ENCODE results near the gene RAPGEF2. TPM values are rescaled to one million over a fixed set of nuclear protein-coding genes. Genes with fewer than 3 reads are reported as not detected.
"Not testable (repeated sequence)": the region's sequence is repeated elsewhere in the genome, so short reads cannot be mapped to it uniquely, and the experiment has no call there.

RAPGEF2 gene
- total RNA-seq, 1 donor from 2014 or later = 38.9 TPM

GRCh38 chr4:159086606-159087005 lies 16.3 kb upstream of the RAPGEF2 start:
- TF ChIP-seq CTCF (conservative IDR thresholded peaks at IDR 0.05; ENCODE audit: low read depth, low read length) = no peak
- DNase-seq (ENCODE audit: low read depth) = no peak

GRCh38 chr4:159090255-159090654 lies 12.6 kb upstream of the RAPGEF2 start:
- H3K4me3 ChIP-seq (ENCODE audit: low read depth, low read length) = no peak overlapping the region
- no peak for DNase-seq (ENCODE audit: low read depth)
- no peak for TF ChIP-seq CTCF (conservative IDR thresholded peaks at IDR 0.05; ENCODE audit: low read depth, low read length)

More at GRCh38 chr4:159086606-159087005, 16.3 kb upstream of the RAPGEF2 start:
- no peak overlapping the region for H3K4me3 ChIP-seq (ENCODE audit: low read depth, low read length)

GRCh38 chr4:159094156-159094555 lies 8.7 kb upstream of the RAPGEF2 start:
- not testable (repeated sequence) for DNase-seq (ENCODE audit: low read depth); H3K4me3 ChIP-seq (ENCODE audit: low read depth, low read length)

GRCh38 chr4:159096434-159096833 lies 6.4 kb upstream of the RAPGEF2 start:
- no peak overlapping the region for H3K4me3 ChIP-seq (ENCODE audit: low read depth, low read length)
- no peak for DNase-seq (ENCODE audit: low read depth)
- TF ChIP-seq CTCF (conservative IDR thresholded peaks at IDR 0.05; ENCODE audit: low read depth, low read length) = no peak

GRCh38 chr4:159097144-159097543 lies 5.7 kb upstream of the RAPGEF2 start:
- no peak for DNase-seq (ENCODE audit: low read depth)
- TF ChIP-seq CTCF (conservative IDR thresholded peaks at IDR 0.05; ENCODE audit: low read depth, low read length) = no peak
- no peak overlapping the region for H3K4me3 ChIP-seq (ENCODE audit: low read depth, low read length)

- no peak for TF ChIP-seq CTCF (conservative IDR thresholded peaks at IDR 0.05; ENCODE audit: low read depth, low read length)
- no peak overlapping the region for H3K4me3 ChIP-seq (ENCODE audit: low read depth, low read length)
- no peak for DNase-seq (ENCODE audit: low read depth)
These were observed 5.1 kb upstream of the RAPGEF2 start for GRCh38 chr4:159097785-159098184.

GRCh38 chr4:159098482-159099127 lies 4.3 kb upstream of the RAPGEF2 start:
- TF ChIP-seq CTCF (conservative IDR thresholded peaks at IDR 0.05; ENCODE audit: low read depth, low read length) = no peak
- H3K4me3 ChIP-seq (ENCODE audit: low read depth, low read length) = no peak overlapping the region
- DNase-seq (ENCODE audit: low read depth) = no peak

All from epithelial cell of proximal tubule (primary cell).